Astrocyte (in vitro differentiated cells and primary cell): ENCODE results near the gene ACSS3.

ENCODE experiments used
- CTCF ChIP-seq: IDR thresholded peaks from 2 replicates; pipeline ENCODE4 v1.5.1; 2011; ENCODE audit warnings: low read depth, mild to moderate bottlenecking, inconsistent platforms, low read length, moderate library complexity; ENCODE audit not compliant: insufficient read depth
- EZH2 ChIP-seq: IDR thresholded peaks from 2 replicates; pipeline ENCODE4 v1.6.1; 2012; ENCODE audit warnings: mild to moderate bottlenecking, low read length, inconsistent platforms; ENCODE audit not compliant: insufficient read depth

DNA sequence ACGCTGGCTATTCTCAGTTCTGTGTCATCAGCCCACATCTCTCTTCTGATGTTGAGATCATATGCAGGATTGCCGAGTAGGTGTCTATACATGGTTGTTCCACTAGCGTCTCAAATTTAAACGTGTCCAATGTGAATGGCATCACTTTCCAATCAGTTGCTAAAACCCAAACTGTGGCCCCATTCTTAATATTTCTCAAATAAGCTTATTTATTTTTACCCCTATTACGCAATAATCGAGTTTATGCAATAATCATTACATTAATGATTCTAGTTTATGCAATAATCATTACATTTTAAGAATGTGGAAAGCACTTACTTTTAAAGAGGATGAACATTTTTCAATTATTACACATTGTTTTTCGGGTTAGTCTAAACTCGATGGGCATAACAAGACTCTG lies 47.8 kb downstream of the ACSS3 start:
- TF ChIP-seq CTCF, result no peak
- TF ChIP-seq EZH2, result no peak
